Measurements from ENCODE around the gene ADCK1.
"Not testable (repeated sequence)": the region's sequence is repeated elsewhere in the genome, so short reads cannot be mapped to it uniquely, and the experiment has no call there.

ADCK1 gene

GRCh38 chr14:77903937-77904617 lies 104.2 kb downstream of the ADCK1 start:
- no peak for DNase-seq

GRCh38 chr14:77906446-77906845 lies 106.5 kb downstream of the ADCK1 start:
- DNase-seq, result no peak

GRCh38 chr14:77908847-77909246 lies 108.9 kb downstream of the ADCK1 start:
- no peak for DNase-seq

- DNase-seq, result no peak
These were observed 110.0 kb downstream of the ADCK1 start for GRCh38 chr14:77909911-77910310.

GRCh38 chr14:77910506-77910905 lies 110.6 kb downstream of the ADCK1 start:
- DNase-seq, result no peak

DNA sequence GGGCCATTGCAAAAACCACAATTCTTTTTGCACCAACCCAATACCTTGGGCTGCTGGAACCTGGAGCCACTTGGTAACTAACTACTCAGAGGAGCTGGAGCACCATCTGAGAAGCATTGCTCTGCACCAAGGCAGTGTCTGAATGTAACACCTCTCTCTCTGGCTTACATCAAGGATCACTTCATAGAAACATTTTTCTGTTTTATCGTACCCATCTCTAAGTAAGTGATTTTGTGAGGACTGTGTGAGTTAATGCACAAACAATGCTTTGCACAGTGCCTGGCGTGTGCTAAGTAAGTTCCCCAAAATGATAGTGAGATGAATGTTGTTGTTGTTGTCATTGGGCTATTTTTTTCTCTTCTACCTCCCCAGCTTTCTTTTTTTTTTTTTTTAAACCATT lies 111.4 kb downstream of the ADCK1 start:
- no peak for DNase-seq

- no peak for DNase-seq
These were observed 113.0 kb downstream of the ADCK1 start for GRCh38 chr14:77912754-77913556.

- no peak for DNase-seq
These were observed 114.3 kb downstream of the ADCK1 start for GRCh38 chr14:77914073-77914721.

- not testable (repeated sequence) for DNase-seq
These were observed 115.5 kb downstream of the ADCK1 start for GRCh38 chr14:77915390-77915789.

- DNase-seq, result no peak
These were observed 117.7 kb downstream of the ADCK1 start for GRCh38 chr14:77917491-77918201.

- no peak for DNase-seq
These were observed 118.5 kb downstream of the ADCK1 start for GRCh38 chr14:77918448-77918847.

GRCh38 chr14:77920312-77920711 lies 120.4 kb downstream of the ADCK1 start:
- DNase-seq, result no peak

DNA sequence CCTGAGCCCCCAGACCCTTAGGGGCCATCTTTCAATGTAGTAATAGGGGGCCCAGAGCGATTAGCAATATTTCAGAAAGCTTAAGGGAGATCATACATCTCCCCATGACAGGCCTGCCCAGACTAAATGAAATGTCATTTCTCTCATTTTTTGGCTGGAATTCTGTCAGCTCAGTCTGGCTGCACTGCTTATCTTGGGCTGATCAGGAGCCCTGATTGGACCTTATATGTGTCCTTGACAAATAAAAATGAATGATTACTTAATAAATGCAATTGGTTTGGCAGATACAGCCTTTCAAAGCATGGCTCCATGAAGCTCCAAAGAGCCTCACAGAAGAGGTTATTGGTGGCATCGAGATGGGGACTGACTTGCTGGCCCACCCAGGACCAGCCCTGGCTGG lies 121.9 kb downstream of the ADCK1 start:
- no peak for DNase-seq

DNA sequence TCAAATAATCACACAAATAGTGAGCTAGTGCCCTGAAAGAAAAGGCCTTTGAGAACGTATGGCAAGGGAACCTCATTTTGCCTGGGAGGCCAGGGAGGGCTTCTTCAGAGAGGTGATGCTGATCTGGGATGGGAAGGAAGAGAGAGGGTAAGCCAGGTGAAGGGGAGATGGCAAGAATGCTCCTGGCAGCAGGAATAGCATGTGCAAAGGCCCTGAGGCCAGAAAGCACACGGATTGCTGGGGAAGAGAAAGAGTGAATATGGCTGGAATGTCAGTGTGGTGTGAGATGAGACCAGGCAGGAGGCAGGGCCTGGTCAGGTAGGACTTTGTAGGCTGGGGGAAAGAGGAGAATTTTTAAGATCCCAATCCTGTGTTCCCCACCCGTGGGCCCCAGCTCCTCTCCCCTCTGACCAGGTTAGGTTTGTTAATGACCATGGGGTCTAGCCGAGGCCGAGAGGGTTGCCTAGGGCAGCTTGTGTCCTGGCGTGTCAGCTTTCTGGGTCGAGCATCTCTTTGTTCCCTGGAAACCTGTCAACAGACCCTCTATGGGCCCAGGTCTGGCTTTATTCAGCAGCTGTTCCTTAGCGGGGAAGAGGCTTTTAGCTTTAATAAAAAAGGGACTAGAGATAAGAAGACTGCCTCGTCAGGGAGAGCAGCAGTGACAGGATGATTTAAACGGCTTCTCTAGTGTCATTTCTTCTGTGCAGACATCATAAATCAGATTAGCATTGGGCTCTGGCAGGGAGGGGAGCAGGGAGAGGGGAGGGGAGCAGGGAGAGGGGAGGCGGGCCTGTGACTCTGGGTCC lies 123.4 kb downstream of the ADCK1 start:
- no peak for DNase-seq

DNA sequence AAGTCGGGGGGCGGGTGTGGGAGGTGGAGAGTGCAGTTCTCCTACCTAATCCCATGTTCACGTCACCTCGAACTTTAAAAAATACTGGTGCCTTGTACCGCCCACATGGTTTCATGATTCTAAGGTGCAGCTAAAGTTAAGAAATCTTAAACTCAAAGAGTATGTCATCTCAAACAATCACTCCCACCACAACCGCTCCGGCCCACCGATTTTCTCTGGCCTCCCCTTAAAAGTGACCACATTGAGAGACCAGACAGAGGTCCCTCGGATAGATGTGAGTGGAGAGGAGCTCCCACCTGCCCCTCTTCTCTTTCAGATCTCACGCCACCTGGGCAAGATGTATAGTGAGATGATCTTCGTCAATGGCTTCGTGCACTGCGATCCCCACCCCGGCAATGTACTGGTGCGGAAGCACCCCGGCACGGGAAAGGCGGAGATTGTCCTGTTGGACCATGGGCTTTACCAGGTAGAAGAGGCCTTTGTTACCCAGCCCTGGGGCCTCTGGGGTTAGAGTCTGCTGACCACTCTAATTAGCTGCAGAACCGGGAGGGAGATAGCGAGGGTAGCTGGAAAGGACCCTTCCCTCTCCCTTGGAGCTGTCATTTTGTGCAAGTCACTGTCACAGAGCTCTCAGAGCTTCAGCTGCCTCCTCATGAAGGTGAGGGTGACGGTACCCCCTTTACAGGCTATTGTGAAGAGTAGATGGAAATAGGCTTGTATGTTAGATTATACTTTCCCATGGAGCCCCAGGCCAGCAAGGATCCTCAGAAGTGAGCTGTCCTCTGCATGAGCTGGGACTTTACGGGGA lies 124.4 kb downstream of the ADCK1 start:
- DNase-seq, result no peak

GRCh38 chr14:77926942-77927341 lies 127.0 kb downstream of the ADCK1 start:
- no peak for DNase-seq

GRCh38 chr14:77931441-77931840 lies 131.5 kb downstream of the ADCK1 start:
- no peak for DNase-seq

DNA sequence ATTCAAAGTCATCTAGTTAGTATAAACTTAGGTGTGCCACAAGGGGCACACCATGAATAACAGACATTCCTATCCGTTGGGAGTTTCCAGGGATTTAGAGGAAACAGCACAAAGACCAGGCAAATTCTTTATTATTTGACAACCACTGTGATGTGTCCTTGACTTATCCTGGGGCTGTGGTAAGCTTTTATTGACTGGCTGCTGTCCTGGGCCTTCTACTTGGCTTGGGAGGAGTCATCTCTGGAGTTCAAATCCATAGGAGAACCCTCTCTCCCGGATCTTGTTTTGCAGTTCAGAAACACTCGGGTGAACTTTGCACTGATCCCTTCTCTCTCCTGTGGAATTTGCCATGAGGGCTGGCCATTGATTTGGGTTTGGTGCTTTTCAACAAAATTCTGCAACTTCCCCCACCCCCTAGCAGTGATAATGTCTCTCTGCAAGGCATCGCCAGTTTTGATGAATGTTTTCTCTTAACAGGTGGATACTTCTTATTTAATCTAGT lies 136.3 kb downstream of the ADCK1 start:
- DNase-seq, result no peak

DNA sequence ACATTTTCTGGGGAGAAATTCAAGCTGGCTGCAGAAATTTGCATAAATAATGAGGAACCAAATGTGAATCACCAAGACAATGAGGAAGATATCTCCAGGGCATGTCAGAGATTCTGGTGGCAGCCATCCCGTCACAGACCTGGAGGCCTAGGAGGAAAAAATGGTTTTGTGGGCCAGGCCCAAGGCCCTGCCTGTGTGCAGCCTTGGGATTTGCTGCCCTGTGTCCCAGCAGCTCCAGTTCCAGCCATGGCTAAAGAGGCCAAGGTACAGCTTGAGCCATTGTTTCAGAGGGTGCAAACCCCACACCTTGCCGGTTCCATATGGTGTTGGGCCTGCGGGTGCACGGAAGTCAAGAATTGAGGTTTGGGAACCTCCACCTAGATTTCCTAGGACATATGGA lies 147.5 kb downstream of the ADCK1 start:
- DNase-seq, result no peak

- DNase-seq, result no peak
These were observed 150.6 kb downstream of the ADCK1 start for GRCh38 chr14:77950371-77951063.

Data from stimulated activated CD4-positive, alpha-beta T cell treated with anti-CD3 and anti-CD28 coated beads, Interleukin-15, amount 100 ng/mL, for 24 hours (primary cell).